ENCODE results near the gene OBSCN.

OBSCN gene

GRCh38 chr1:228312136-228312764, 104.4 kb downstream of the OBSCN start:
- no peak for DNase-seq

- no peak for DNase-seq
Measured at GRCh38 chr1:228313536-228314277, 105.9 kb downstream of the OBSCN start.

- DNase-seq: no peak
Measured at GRCh38 chr1:228314315-228314657, 106.4 kb downstream of the OBSCN start.

GRCh38 chr1:228314658-228315483, 107.0 kb downstream of the OBSCN start:
- DNase-seq: no peak

GRCh38 chr1:228315484-228315944, 107.7 kb downstream of the OBSCN start:
- no peak for DNase-seq

GRCh38 chr1:228315945-228316588, 108.2 kb downstream of the OBSCN start:
- no peak for DNase-seq

GRCh38 chr1:228316589-228317387, 108.9 kb downstream of the OBSCN start:
- DNase-seq: no peak

GRCh38 chr1:228317411-228317828, 109.6 kb downstream of the OBSCN start:
- no peak for DNase-seq

GRCh38 chr1:228317891-228318810, 110.3 kb downstream of the OBSCN start:
- no peak for DNase-seq

GRCh38 chr1:228318823-228319241, 111.0 kb downstream of the OBSCN start:
- no peak for DNase-seq

GRCh38 chr1:228319352-228320088, 111.7 kb downstream of the OBSCN start:
- no peak for DNase-seq

- DNase-seq: no peak
Measured at GRCh38 chr1:228320394-228320793, 112.5 kb downstream of the OBSCN start.

GRCh38 chr1:228321435-228321834, 113.6 kb downstream of the OBSCN start:
- no peak for DNase-seq

- no peak for DNase-seq
Measured at GRCh38 chr1:228321895-228322294, 114.1 kb downstream of the OBSCN start.

GRCh38 chr1:228323401-228323800, 115.6 kb downstream of the OBSCN start:
- no peak for DNase-seq

GRCh38 chr1:228325267-228325666, 117.4 kb downstream of the OBSCN start:
- DNase-seq: no peak

GRCh38 chr1:228329887-228330286, 122.0 kb downstream of the OBSCN start:
- no peak for DNase-seq

- DNase-seq: no peak
Measured at GRCh38 chr1:228332797-228333738, 125.2 kb downstream of the OBSCN start.

- no peak for DNase-seq
Measured at GRCh38 chr1:228333739-228334115, 125.9 kb downstream of the OBSCN start.

All from kidney glomerular epithelial cell (primary cell).